GM19452 (cell line): ENCODE results near the gene KLF16.

Experiments
- ATAC-seq: cut with Tn5 transposase; IDR thresholded peaks from one replicate; pipeline ENCODE4 v1.9.1; 2021; ENCODE audit not compliant: unreplicated experiment

KLF16 gene

DNA sequence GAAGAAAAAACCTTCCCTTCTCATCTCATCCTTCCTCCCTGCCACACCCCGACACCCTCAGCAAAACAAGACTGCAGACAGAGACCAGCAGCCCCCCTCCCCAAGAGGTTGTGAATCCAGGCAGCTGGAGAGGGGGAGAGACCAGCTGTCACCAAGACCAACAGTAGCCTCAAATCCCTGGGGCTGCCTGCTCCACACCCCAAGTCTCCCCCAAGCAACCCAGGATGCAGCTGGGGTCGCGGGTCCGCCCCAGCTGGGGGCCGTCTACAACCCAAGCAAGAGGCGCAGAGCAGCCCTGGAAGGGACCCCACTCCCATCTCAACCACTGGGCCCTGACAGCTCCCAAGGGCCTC, 7.1 kb downstream of the KLF16 start:
- no peak for ATAC-seq

DNA sequence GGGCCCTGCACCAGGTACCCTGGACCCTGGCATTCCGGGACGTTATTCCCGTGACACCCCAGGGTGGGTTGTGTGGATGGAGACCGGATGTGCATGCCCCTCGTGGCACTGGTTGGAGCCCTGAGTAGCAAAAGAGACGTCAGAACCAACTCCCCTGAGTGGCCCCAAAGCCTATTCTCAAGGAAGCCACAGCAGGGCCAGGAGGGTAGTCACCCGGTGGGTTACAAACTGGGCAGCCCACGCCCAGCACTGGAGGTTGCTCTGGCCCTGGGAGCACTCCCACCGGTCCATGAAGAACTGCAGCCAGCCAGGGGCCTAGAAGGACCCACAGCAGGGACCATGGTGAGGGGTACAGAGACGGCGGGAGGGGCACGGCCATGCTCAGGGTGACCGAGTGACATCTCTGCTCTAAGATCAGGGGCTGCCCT, 7.5 kb downstream of the KLF16 start:
- no peak for ATAC-seq

DNA sequence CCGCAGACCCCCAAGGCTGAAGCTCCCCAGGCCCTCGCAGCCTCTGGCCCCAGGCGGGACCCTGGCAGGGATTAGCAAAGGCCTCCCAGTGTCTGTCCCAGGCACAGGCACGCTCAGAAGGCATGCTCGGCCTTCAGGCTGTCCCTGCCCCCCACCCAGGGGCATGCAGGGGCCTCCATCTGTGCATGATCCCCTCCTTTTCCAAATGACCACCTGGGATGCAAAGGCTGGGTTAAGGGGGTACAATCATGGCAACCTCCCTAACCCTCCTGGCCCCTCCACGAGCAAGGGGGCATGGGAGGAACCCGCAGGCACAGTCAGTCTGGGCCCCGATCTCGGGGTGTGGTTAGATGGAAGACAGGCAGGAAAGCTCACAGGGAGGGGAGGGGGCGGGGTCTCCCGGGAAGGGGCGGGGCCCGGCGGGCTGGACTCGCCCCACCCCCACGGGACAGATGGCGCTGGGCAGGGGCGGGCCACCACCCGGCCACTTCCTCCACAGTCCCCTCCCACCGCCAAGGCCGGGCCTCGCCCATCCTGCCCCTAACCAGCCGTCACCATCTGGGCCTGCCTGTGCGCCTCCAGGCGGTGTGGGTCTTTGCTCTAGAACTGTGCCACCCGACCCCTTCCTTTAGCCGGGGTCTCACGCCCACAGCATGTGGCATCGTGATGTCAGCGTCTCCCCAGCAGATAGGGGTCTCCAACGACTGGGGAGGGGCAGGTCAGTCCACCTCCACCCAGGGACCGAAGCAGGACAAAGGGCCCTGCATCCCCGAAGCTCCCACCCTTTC, 8.1 kb downstream of the KLF16 start:
- peak; percentile 53 for ATAC-seq

DNA sequence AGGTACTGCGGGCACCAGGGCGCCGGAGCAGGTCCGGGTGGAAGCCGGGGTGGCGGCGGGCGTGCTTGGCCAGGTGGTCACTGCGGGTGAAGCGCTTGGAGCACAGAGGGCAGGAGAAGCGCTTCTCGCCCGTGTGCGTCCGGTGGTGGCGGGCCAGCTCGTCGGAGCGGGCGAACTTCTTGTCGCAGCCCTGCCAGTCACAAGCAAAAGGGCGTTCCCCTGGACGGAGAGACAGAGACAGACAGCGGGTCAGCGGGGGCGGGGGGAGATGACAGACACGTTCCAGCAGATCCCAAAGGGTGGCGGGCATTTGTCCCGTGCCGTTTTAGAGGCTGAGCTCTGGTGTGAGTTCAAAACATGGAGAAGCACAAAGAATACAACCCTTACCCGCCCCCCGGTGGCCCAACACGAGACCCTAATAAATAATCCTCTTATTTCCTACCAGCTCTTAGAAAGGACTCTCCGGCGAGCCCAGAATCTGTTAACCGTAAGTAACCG, 8.8 kb downstream of the KLF16 start:
- ATAC-seq = no peak

DNA sequence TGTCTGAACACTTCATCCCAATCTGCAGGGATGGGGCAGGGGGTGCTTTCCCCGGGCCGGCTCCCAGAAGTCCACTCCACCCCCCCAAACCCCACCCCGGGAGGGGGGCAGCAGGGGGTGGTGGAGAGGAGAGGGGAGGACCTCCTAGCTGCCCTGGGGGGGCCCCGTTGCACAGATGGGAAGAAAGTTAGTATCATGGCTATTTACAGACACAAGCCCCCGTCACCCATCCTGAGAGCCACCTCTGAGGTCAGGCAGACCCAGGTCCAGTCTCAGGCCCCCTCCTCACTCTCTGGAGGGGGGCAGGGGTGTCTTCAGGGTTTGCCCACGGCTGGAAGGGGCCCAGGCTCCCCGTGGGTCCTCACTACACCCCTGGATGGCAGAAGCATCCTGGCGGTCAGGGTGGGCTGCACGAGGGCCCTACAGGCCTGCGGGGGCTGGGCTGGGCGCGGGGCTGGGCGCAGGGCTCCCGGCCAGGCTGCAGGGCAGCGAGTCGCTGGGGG, 9.3 kb downstream of the KLF16 start:
- no peak for ATAC-seq

DNA sequence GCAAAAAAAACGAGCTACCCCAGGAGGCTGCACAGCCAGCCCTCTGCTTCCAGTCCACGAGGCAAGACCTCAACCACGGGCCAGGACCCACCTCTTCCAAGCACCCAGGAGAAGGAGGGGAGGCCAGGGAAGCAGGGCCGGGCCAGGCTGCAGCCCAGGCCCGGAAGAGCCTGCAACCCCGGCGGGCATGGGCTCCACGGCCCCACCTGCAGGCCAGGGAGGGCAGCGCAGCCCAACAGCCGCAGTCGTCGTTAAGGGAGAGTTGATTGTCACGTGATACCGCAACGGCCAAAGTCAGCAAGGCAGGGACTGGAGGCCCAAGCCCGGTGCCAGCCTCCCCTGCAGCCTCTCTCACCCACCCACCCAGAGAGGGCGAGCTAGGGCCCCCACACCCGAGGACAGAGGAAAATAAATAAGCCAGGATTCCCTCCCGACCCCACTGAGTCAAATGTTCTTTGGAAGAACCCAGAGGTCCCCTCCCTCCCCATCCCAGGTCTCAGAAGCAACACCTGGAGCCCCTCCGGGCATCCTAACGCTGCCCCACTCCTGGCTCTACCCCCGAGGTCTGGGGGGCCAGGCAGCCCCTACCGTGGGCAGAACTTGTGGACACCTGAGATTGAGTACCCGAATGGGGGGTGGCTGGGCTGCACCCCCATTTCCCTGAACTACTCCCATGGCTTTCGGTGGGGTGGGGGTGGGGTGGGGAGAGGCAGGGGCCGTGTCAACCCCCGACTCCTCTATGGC, 9.9 kb downstream of the KLF16 start:
- no peak for ATAC-seq

DNA sequence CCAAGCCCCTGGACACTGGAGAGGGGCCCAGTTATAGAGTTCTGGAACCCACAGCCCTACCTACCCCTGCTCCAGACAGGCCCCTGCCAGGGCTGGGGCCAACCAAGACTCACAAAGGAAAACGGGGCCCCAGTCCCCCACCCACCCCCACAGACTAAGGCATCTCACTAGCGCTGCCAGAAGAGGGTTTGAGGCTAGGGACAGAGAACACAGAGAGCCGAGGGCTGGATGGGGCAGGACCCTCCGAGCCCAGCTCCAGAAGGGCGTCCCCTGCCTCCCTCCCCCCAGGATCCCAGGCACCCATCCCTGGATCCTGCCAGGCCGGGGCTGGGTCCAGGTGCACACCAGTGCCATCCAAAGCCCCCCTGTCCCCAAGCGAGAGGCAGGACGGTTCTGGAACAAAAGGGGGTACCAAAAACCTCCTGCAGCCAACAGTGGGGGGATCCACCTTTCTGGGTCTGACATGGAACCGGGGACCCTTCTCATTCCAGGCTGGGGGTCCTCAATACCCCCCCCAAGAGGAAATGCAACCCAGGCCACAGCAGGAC, 10.7 kb downstream of the KLF16 start:
- ATAC-seq = no peak

DNA sequence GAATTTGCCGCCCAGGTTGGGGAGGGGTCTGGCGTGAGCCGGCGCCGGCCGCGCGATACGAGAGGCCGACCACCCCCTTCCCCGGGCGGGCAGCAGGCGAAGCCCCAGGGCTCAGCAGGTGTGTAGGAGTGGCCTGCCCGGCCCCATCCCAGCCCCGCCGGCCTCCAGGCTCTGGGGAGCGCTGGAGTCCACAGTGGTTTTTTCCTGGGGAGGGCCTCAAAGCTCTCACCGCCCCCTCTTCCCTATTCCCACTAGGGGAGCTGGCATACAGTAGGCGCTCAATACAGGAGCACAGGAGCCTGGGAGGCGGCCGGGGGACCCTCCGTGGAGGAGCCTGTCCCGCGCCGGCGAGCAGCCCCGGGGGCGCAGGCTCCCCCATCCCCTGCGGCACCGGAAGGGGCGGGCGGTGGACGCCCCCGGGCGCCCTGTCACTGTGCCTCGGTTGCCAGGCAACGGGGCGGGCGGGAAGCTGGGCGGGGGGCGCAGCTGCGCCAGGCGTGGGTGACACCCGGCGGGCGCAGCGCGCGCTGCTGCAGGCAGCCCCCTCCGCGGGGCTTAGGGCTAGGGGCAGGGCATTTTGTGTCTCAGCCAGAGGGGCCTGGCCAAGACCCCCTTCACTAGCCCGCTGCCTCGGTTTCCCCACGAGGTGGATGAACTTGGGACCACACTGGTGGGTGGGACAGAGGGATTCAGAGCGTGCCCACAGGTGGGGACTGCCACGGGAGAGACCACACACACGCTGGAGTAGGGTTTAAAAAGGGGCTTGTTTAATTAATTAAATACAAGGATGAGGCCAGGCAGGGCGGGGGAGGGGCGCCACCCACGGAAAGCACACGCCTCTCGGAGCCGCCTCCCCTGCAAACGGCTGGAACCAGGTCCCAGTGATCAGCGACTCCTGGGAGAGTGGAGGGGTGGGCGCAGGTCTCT, 11.5 kb downstream of the KLF16 start:
- ATAC-seq = no peak

DNA sequence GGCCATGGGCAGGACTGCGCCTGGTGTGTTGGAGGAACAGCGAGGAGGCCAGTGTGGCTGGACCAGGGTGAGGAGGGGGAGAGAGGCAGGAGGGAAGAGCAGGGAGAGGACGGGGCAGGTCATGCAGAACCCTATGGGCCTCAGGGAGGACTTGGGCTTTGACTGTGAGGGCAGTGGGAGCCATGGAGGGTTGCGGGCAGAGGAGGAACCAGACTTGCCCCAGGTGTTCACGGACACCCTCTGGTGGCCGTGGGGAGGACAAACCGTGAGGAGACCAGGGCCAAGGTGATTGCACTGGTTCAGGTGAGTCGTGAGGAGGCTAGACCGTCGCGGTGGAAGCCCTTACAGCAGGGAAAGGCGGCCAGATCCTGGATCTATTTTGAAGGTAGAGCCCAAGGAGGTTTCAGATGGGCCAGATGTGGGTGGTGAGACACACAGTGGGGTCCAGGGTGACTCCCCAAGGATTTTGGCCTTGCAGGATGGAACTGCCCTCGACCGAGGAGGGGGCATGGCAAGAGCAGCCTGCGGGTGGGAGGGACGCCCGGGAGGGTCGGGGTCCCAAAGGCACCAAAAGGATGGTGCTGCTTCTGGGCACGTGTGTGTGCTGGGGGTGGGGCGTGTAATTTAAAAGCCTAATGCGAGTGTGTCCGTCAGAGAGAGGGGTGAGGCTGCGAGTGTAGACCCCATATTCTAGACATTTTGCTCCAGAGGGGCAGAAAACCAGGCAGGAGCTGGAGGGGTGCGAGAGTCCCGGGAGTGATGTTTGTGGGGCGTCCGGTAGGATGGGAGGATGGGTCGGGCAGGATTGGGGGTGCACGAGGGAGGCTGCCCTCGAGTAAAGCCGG, 12.3 kb downstream of the KLF16 start:
- no peak for ATAC-seq

DNA sequence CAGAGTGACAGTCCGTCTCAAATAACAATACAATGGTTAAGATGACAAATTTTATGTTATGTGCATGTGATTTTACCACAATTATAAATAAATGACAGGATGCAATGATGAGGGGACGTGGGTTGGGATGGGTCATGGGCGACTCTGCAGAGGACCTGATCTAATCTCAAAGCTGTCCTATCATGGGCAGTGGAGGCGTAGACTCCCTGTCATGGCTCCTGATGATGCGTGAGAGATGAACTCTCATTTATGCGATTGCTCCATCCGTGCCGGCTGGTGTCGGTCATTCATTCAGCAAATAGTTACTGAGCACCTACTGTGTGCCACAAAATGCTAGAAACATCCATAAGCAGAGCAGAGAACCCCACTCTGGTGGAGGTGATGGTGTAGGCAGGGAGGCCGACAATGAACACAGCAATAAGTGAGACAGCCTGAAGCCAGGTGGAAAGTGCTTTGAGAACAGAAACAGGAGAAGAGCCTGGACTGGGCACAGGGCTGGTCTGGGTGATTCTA, 13.4 kb downstream of the KLF16 start:
- ATAC-seq = no peak

DNA sequence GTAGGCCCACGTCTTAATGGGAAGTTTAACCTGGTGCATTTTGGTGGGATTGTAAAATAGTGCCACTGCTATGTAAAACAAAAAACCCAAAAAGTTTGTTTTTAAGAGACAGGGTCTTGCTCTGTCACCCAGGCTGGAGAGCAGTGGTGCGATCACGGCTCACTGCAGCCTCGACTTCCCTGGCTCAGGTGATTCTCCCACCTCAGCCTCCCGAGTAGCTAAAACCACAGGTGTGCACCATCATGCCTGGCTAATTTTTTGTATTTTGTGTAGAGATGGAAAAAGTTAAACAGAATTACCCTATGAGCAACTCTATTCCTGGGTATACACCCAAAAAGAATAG, 14.3 kb downstream of the KLF16 start:
- no peak for ATAC-seq

DNA sequence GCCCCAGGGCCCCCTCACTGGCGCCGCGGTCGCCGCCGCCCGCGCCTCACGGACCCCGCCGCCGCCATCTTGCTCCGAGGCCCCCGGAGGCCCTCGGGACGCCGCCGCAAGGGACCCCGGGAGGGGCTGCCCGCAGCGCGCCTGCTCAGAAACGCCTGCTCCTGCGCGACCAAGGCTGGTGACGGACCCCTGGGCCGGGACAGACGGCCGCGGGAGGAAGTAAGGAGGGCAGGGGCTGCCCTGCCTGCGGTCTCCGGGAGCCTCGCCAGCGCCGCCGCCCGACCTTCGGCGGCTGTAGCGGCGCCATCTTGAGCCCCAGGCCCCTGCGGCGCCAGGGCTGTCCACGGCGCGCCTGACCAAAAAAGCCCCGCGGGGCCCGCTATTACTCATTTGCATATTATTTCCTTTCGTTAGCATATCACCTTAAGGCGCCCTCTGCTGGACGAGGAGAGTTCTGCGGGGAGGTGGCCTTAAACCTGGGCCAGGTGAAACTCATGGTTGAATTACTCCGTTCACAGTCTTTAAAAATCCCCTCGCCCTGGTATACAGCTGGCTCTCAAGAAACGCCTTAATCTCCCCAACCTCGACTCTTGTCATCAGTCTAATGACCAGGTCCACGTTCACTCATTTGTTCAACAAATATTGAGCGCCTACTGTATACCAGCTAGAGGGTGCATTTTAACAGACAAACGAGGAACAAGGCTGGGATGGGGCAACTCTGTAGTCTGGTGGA, 14.8 kb downstream of the KLF16 start, which contains the start of gene REXO1:
REXO1 (minus strand) TSS at position 85 of the 733 bp plus-strand sequence. CDS start 125 bp downstream, outside the sequence.
- ATAC-seq = peak; percentile 60

DNA sequence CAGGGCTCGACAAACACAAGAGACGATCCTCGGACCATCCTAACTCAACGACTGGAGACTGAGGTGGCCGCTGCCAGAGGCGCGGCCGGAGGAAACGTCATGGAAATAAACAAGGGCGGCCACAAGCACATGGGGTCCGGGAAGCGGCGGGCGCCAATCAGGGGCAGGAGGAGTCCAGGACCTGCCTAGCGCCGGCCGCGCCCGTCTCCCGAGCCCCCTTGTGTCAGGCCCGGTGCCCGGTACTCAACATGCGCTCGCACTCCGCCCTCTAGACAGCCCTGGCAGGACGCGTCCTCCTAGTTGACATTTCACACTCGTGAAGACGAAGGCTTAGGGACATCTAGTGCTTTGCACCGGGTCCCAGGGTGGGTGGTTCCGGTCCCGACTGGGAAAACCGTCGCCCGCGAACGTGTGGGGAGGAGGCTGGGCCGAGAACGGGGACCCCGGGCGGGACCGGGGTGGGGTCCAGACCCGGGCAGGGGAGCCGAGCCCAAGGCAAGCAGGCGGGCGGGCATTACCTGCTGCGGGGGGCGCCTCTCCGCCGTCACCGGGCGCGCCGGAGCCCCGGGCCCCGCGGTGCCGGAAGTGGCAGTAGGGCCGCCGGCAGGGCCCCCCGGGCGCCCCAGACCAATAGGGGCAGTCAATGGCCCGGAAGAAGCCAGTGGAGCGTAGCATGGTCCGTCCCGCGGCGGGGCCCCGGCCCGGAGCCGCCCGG, 15.5 kb downstream of the KLF16 start:
- ATAC-seq = peak; percentile 36

DNA sequence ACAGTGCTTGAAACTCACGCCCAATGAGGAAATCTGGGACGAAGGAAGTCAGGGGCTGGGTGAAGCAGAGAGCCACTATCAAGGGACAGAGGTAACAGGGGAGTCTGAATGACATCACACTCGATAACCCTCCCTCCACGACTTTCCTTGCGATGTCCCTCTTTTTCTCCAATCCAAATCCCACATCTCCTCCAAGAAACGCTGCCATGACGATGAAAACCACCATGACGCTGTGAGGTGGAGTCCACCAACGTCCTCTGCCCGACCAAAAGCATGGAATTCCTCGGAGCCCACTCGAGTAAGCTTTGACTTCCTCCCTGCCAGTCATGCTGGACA, 16.1 kb downstream of the KLF16 start:
- no peak for ATAC-seq

DNA sequence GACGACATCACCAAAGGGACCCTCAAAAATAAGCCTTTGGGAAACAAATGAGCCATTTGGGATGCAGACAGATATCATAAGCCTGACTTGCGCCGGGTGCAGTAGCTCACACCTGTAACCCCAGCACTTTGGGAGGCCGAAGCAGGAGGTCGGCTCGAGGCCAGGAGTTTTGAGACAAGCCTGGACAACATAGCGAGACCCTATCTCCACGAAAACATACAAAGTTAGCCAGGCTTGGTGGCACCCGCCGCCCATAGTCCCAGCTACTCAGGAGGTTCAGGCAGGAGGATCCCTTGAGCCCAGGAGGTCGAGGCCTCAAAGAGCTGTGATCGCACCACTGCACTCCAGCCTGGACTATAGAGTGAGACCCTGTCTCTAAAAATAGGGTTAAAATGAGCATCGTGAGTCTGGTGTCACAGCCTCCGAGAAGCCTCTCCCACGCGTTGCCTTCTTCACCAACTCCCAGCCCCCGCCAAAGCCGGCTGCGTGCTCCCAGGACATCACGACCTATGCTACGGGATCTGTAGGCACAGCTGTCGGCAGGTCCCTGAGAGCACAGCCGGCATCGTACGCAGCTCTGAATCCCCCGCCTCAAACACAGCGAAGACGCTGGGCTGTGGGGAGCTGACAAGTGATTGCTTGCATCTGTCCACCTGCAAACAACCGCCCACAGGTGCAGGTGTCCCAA, 16.7 kb downstream of the KLF16 start:
- no peak for ATAC-seq

DNA sequence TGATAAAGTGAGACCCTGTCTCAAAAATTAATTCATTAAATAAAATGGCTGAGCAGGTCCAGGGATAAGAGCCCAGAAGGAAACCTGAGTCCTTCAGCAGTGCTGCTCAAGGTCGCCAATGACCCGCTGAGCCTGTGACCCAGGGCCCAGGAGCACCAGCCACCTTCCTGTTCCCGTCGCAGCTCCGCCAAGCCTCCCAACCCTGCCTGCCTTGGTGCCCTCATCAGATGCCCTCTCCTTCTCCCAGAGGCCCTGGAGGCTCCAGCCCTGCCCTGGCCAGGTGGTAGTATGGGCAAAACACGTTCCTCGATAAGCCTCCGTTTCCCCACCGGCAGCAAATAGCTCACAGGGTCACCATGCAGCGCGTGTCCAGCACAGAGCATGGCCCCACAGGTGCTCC, 17.7 kb downstream of the KLF16 start:
- ATAC-seq = no peak

DNA sequence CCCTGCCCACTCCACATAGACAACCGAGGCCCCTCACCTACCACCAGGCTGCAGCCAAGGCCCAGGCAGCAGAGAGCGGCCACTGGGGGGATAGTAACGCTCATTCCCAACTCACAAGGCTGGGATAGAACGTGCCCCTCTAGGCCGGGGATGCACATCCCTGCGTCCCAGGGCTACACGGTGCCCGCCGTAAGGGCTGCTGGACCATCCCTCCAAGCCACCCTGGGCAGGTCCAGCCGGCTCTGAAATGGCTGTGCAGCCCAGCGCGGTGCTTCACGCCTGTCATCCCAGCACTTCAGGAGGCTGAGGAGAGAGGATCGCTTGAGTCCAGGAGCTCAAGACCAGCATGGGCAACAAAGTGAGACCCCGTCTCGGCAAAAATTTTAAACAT, 18.3 kb downstream of the KLF16 start:
- ATAC-seq = no peak
